GM13976 (cell line): ENCODE results near the gene ZBTB8OS.
A peak's percentile ranks its signal among the peaks of the same experiment; 100 is the strongest.
"Not testable (repeated sequence)": the region's sequence is repeated elsewhere in the genome, so short reads cannot be mapped to it uniquely, and the experiment has no call there.

Experiments
- DNase-seq: peaks from one replicate; pipeline ENCODE4 v3.0.0; 2012; ENCODE audit warnings: low spot score
- CTCF ChIP-seq: IDR thresholded peaks from 2 replicates; pipeline ENCODE4 v1.5.1; 2012; ENCODE audit warnings: borderline replicate concordance, mild to moderate bottlenecking; ENCODE audit not compliant: insufficient read depth; ENCODE audit errors: extremely low read depth, missing control alignments, control extremely low read depth
- in situ Hi-C: fragments of 300-500 bp; cut with MboI; formaldehyde crosslinking; loops from one replicate; pipeline ENCODE4 v1.12.0; 2022; ENCODE audit warnings: low sequenced_read_pairs, mixed read lengths, inconsistent platforms; ENCODE audit not compliant: unreplicated experiment

Gene ZBTB8OS

GRCh38 chr1:32632829-32633228, 17.5 kb downstream of the ZBTB8OS start:
- no peak for DNase-seq
- no peak for TF ChIP-seq CTCF

GRCh38 chr1:32630173-32630572, 20.2 kb downstream of the ZBTB8OS start:
- DNase-seq, in situ Hi-C loops: not testable (repeated sequence)

More at GRCh38 chr1:32632829-32633228, 17.5 kb downstream of the ZBTB8OS start:
- in situ Hi-C loops, result no loop called here

- peak; percentile 62 for DNase-seq
- in situ Hi-C loops, result no loop called here
These were observed 22.7 kb downstream of the ZBTB8OS start for GRCh38 chr1:32627596-32628162.

GRCh38 chr1:32626176-32626575, 24.2 kb downstream of the ZBTB8OS start:
- in situ Hi-C loops, result no loop called here

More at GRCh38 chr1:32627596-32628162, 22.7 kb downstream of the ZBTB8OS start:
- TF ChIP-seq CTCF, result no peak

GRCh38 chr1:32623775-32624174, 26.6 kb downstream of the ZBTB8OS start:
- no peak for TF ChIP-seq CTCF
- in situ Hi-C loops, result no loop called here
- DNase-seq, result no peak

More at GRCh38 chr1:32626176-32626575, 24.2 kb downstream of the ZBTB8OS start:
- no peak for TF ChIP-seq CTCF
- DNase-seq, result no peak

- TF ChIP-seq CTCF, result no peak
- in situ Hi-C loops, result no loop called here
- DNase-seq, result no peak
These were observed 27.3 kb downstream of the ZBTB8OS start for GRCh38 chr1:32622806-32623681.

- no peak for TF ChIP-seq CTCF
- DNase-seq, result no peak
- in situ Hi-C loops, result no loop called here
These were observed 28.1 kb downstream of the ZBTB8OS start for GRCh38 chr1:32622205-32622604.
